Esophagus muscularis mucosa (tissue), 4 donors: ENCODE measurements around the gene MTOR. TPM values are rescaled to one million over a fixed set of nuclear protein-coding genes. Genes with fewer than 3 reads are reported as not detected.

Source experiments
- DNase-seq: peaks from one replicate; pipeline ENCODE4 v3.0.0-alpha.2; 2017; ENCODE audit errors: extremely low spot score
- H3K27ac ChIP-seq, 4 donors: fragments of 200-600 bp; sonication (generic); replicated peaks in 1 of 4; 1 replicate in 3 of 4; 2 replicates in 1 of 4; pipeline ENCODE4 v1.5.1; 2016 to 2019; ENCODE audit warnings: mild to moderate bottlenecking in 1 of 4
- H3K27me3 ChIP-seq, 4 donors: fragments of 200-600 bp; sonication (generic); one replicate each; pipeline versions ENCODE4 v1.5.1 to v1.6.0; 2016 to 2019
- H3K36me3 ChIP-seq, 4 donors: fragments of 200-600 bp; sonication (generic); one replicate each; pipeline ENCODE4 v1.5.1; 2016 to 2019
- H3K4me1 ChIP-seq, 4 donors: fragments of 200-600 bp; sonication (generic); one replicate each; pipeline ENCODE4 v1.5.1; 2016 to 2019
- H3K4me3 ChIP-seq, 4 donors: fragments of 200-600 bp; sonication (generic); 1 replicate in 2 of 4; 2 replicates in 2 of 4; pipeline ENCODE4 v1.5.1; 2016 to 2019; ENCODE audit warnings: mild to moderate bottlenecking in 4 of 4, moderate library complexity in 1 of 4
- H3K9me3 ChIP-seq, 4 donors: fragments of 200-600 bp; sonication (generic); 1 replicate in 3 of 4; 2 replicates in 1 of 4; pipeline ENCODE4 v1.5.1; 2016 to 2019
- EP300 ChIP-seq: sonication (generic); formaldehyde crosslinking; IDR thresholded peaks from one replicate; pipeline ENCODE4 v1.6.1; 2017; ENCODE audit warnings: antibody characterized with exemption
- POLR2A ChIP-seq: fragments of 450-650 bp; IDR thresholded peaks from one replicate; pipeline ENCODE4 v1.6.1; 2017; ENCODE audit warnings: antibody characterized with exemption, moderate library complexity, mild to moderate bottlenecking, low read depth
- POLR2AphosphoS5 ChIP-seq, 2 donors: sonication (generic); formaldehyde crosslinking; IDR thresholded peaks; one replicate each; pipeline ENCODE4 v1.6.1; 2017; ENCODE audit warnings: antibody characterized with exemption in 2 of 2
- WGBS: methylation state at CpG from one replicate; pipeline ENCODE4 v1.1.5; 2018; 5-methylcytosine and 5-hydroxymethylcytosine counted together
- intact Hi-C: fragments of 100-400 bp; cut with DNase I; formaldehyde crosslinking; loops from one replicate; pipeline ENCODE4 v1.15.1; 2023
- total RNA-seq, 4 donors: library from RNA; depleted of rRNA; stranded (reverse); fragments of >200 nt; gene quantifications; one replicate each; pipeline versions ENCODE4 v1.1.0 to v1.2.1, GENCODE V29; 2016
- TF ChIP-seq, protein P1 (sequence below), 3 experiments: fragments of 200-600 bp in 2 of 3; fragments of 450-650 bp in 1 of 3; sonication (generic) in 2 of 3; IDR thresholded peaks; one replicate each; pipeline ENCODE4 v1.5.1; 2017 to 2019; ENCODE audit warnings: antibody characterized with exemption in 3 of 3, mild to moderate bottlenecking in 2 of 3, moderate library complexity in 1 of 3

MTOR gene
- total RNA-seq, 4 donors from 2014 or later, result 33.6 to 51.1 (median 41.0) TPM

DNA sequence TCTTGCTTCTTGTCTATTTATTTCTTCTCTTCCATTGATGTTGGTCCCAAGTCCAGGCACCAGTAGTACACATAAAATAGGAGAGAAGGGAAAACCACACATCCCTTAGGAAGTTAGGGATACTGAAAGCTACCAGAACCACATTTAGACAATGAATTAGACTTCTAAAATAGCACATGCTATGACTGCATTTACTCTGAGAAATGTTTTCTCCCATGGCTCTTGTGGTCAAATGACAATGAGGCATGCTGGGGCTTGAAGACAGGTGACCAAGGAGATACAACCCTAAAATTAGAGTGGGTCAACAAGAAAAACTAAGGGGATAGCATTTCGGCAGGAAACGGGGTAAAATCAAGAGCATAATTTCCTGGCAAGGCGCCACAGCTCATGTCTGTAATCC, 17.1 kb downstream of the MTOR start:
- no peaks in the 10 kb centered on the region for H3K9me3 ChIP-seq
- no peak for DNase-seq
- intact Hi-C loops, result no loop called here
- no peak overlapping the region for H3K4me3 ChIP-seq
- H3K27me3 ChIP-seq, result no peaks in the 10 kb centered on the region
- WGBS, result 94% methylated on average over 3 of the region's 3 CpGs
- no peaks in the 10 kb centered on the region for H3K4me1 ChIP-seq
- H3K27ac ChIP-seq, result no peak overlapping the region
- H3K36me3 ChIP-seq, result peaks cover 61 to 89% (median 85%) of the 10 kb centered on the region in 4 donors
- TF ChIP-seq, protein P1, sequence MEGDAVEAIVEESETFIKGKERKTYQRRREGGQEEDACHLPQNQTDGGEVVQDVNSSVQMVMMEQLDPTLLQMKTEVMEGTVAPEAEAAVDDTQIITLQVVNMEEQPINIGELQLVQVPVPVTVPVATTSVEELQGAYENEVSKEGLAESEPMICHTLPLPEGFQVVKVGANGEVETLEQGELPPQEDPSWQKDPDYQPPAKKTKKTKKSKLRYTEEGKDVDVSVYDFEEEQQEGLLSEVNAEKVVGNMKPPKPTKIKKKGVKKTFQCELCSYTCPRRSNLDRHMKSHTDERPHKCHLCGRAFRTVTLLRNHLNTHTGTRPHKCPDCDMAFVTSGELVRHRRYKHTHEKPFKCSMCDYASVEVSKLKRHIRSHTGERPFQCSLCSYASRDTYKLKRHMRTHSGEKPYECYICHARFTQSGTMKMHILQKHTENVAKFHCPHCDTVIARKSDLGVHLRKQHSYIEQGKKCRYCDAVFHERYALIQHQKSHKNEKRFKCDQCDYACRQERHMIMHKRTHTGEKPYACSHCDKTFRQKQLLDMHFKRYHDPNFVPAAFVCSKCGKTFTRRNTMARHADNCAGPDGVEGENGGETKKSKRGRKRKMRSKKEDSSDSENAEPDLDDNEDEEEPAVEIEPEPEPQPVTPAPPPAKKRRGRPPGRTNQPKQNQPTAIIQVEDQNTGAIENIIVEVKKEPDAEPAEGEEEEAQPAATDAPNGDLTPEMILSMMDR (IDR thresholded peaks at IDR 0.05), result no peak
- TF ChIP-seq POLR2AphosphoS5 (IDR thresholded peaks at IDR 0.05) (no peak), EP300 (no peak), POLR2A (no peak)

DNA sequence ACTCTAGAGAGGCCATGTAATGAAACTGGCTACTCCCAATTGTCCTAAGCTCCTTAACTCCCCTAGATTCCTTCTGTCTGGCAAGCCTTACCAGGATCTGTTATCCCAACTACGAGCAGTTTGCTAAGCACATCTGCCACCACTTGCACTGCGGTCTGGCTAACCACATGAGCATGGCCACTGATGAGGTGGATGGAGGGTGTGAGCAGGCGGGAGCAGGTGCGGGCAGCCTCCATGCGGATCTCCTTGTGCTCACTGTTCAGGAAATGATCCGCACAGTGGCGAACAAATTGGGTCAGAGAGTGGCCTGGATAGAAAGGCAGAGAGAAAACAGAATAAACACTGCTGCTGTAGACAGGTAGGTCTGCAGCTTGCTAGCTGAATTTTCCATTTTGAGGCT, 24.0 kb downstream of the MTOR start:
- TF ChIP-seq POLR2AphosphoS5 (IDR thresholded peaks at IDR 0.05), result no peak
- no peak for TF ChIP-seq POLR2A
- TF ChIP-seq, protein P1 (IDR thresholded peaks at IDR 0.05), result no peak
- no peak for TF ChIP-seq EP300
- H3K27me3 ChIP-seq, result no peaks in the 10 kb centered on the region
- H3K9me3 ChIP-seq, result no peaks in the 10 kb centered on the region
- no peak overlapping the region for H3K27ac ChIP-seq
- peaks cover 12 to 17% (median 15%) of the 10 kb centered on the region in 4 donors for H3K4me1 ChIP-seq
- intact Hi-C loops, result no loop called here
- peaks cover 71 to 99% (median 93%) of the 10 kb centered on the region in 4 donors for H3K36me3 ChIP-seq
- no peak overlapping the region for H3K4me3 ChIP-seq
- no peak for DNase-seq
- 95% methylated on average over 7 of the region's 7 CpGs for WGBS

DNA sequence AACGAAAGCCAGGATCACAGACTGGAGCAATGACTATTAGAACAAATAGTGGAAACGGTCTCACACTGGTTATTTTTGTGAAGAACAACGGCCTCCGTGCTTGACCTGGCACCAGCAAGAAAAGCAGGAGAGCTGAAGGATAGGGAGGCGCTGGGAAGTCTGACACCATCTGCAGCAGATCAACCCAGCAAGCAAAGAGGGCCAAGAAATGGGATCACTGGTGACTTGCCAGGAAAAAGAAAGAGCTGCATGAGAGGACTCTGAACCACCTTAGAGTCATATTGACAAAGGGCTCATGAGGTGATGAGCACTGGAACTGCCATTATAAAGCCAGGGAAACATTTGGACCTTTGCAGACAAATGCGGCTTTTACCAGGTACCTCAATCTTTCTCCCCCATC, 25.0 kb downstream of the MTOR start:
- no peaks in the 10 kb centered on the region for H3K9me3 ChIP-seq
- intact Hi-C loops, result no loop called here

GRCh38 chr1:11233208-11233607, 29.1 kb downstream of the MTOR start:
- peaks cover 72 to 99% (median 94%) of the 10 kb centered on the region in 4 donors for H3K36me3 ChIP-seq
- H3K4me1 ChIP-seq, result peaks cover 12 to 17% (median 15%) of the 10 kb centered on the region in 4 donors
- no peaks in the 10 kb centered on the region for H3K27me3 ChIP-seq
- H3K27ac ChIP-seq, result no peak overlapping the region
- 94% methylated on average over 2 of the region's 2 CpGs for WGBS
- no peak overlapping the region for H3K4me3 ChIP-seq
- DNase-seq, result no peak
- TF ChIP-seq EP300 (no peak), POLR2AphosphoS5 (IDR thresholded peaks at IDR 0.05) (no peak), POLR2A (no peak)
- TF ChIP-seq, protein P1 (IDR thresholded peaks at IDR 0.05), result no peak
- intact Hi-C loops, result no loop called here
- H3K9me3 ChIP-seq, result no peaks in the 10 kb centered on the region

More for the DNA sequence above, 25.0 kb downstream of the MTOR start:
- peaks cover 69 to 99% (median 93%) of the 10 kb centered on the region in 4 donors for H3K36me3 ChIP-seq
- peaks cover 12 to 17% (median 15%) of the 10 kb centered on the region in 4 donors for H3K4me1 ChIP-seq
- peak overlapping the region in 3 of 4 donors; percentile 2 to 61 (median 48) for H3K27ac ChIP-seq
- TF ChIP-seq, protein P1 (IDR thresholded peaks at IDR 0.05), result no peak
- TF ChIP-seq POLR2AphosphoS5 (IDR thresholded peaks at IDR 0.05), result no peak
- TF ChIP-seq EP300, result no peak
- TF ChIP-seq POLR2A, result no peak
- no peaks in the 10 kb centered on the region for H3K27me3 ChIP-seq
- DNase-seq, result no peak
- no peak overlapping the region for H3K4me3 ChIP-seq
- 67% methylated on average over 6 of the region's 6 CpGs for WGBS

GRCh38 chr1:11229203-11229602, 33.1 kb downstream of the MTOR start:
- no peak overlapping the region for H3K4me3 ChIP-seq
- TF ChIP-seq POLR2AphosphoS5 (IDR thresholded peaks at IDR 0.05), result no peak
- TF ChIP-seq EP300, result no peak
- TF ChIP-seq, protein P1 (IDR thresholded peaks at IDR 0.05), result no peak
- TF ChIP-seq POLR2A, result no peak
- no peak for DNase-seq
- no peak overlapping the region for H3K27ac ChIP-seq
- intact Hi-C loops, result no loop called here
- H3K27me3 ChIP-seq, result no peaks in the 10 kb centered on the region
- H3K9me3 ChIP-seq, result no peaks in the 10 kb centered on the region
- H3K36me3 ChIP-seq, result peaks cover 61 to 96% (median 84%) of the 10 kb centered on the region in 4 donors
- 96% methylated on average over 4 of the region's 4 CpGs for WGBS
- no peaks in the 10 kb centered on the region for H3K4me1 ChIP-seq
